Iris pigment epithelial cell (primary cell): ENCODE results near the gene COL21A1.
A peak's percentile ranks its signal among the peaks of the same experiment; 100 is the strongest.

Experiments
- DNase-seq: peaks from one replicate; pipeline ENCODE4 v3.0.0-alpha.2; 2011; ENCODE audit warnings: low read depth

Gene COL21A1

GRCh38 chr6:56109149-56109548 lies 138.2 kb downstream of the COL21A1 start:
- no peak for DNase-seq

GRCh38 chr6:56106231-56106630 lies 141.1 kb downstream of the COL21A1 start:
- DNase-seq = no peak

GRCh38 chr6:56104591-56104990 lies 142.8 kb downstream of the COL21A1 start:
- no peak for DNase-seq

GRCh38 chr6:56102216-56102615 lies 145.2 kb downstream of the COL21A1 start:
- DNase-seq = no peak

- DNase-seq = peak; percentile 97
These were observed 146.2 kb downstream of the COL21A1 start for GRCh38 chr6:56101141-56101553.

- DNase-seq = no peak
These were observed 150.3 kb downstream of the COL21A1 start for GRCh38 chr6:56096946-56097621.

GRCh38 chr6:56096541-56096940 lies 150.8 kb downstream of the COL21A1 start:
- DNase-seq = no peak

- DNase-seq = no peak
These were observed 153.6 kb downstream of the COL21A1 start for GRCh38 chr6:56093776-56094175.

GRCh38 chr6:56091159-56091869 lies 156.1 kb downstream of the COL21A1 start:
- peak; percentile 95 for DNase-seq

GRCh38 chr6:56088641-56089040 lies 158.7 kb downstream of the COL21A1 start:
- DNase-seq = no peak

- DNase-seq = peak; percentile 56
These were observed 160.0 kb downstream of the COL21A1 start for GRCh38 chr6:56087421-56087820.

- DNase-seq = peak; percentile 57
These were observed 167.4 kb downstream of the COL21A1 start for GRCh38 chr6:56079751-56080540.

GRCh38 chr6:56076033-56076432 lies 171.3 kb downstream of the COL21A1 start:
- DNase-seq = no peak

- DNase-seq = peak; percentile 44
These were observed 173.6 kb downstream of the COL21A1 start for GRCh38 chr6:56073761-56074160.

- DNase-seq = peak; percentile 62
These were observed 174.1 kb downstream of the COL21A1 start for GRCh38 chr6:56073315-56073714.

- DNase-seq = peak; percentile 95
These were observed 174.5 kb downstream of the COL21A1 start for GRCh38 chr6:56072856-56073255.

- DNase-seq = no peak
These were observed 182.0 kb downstream of the COL21A1 start for GRCh38 chr6:56065408-56065807.

GRCh38 chr6:56062836-56063235 lies 184.5 kb downstream of the COL21A1 start:
- DNase-seq = no peak

- no peak for DNase-seq
These were observed 188.7 kb downstream of the COL21A1 start for GRCh38 chr6:56058636-56059035.

- no peak for DNase-seq
These were observed 192.2 kb downstream of the COL21A1 start for GRCh38 chr6:56055081-56055704.

GRCh38 chr6:56051202-56051598 lies 196.2 kb downstream of the COL21A1 start:
- no peak for DNase-seq

- DNase-seq = no peak
These were observed 196.7 kb downstream of the COL21A1 start for GRCh38 chr6:56050530-56051201.
